Nephron progenitor cell (in vitro differentiated cells): ENCODE results near the gene RELT.

Source experiments
- DNase-seq: peaks from one replicate; pipeline ENCODE4 v3.0.0; 2021
- H3K27ac Mint-ChIP-seq: 2 replicates; pipeline ENCODE4 v1.8.0; 2021; ENCODE audit warnings: mild to moderate bottlenecking, moderate library complexity, mixed read lengths
- H3K27me3 Mint-ChIP-seq: 2 replicates; pipeline ENCODE4 v1.8.0; 2021; ENCODE audit warnings: mild to moderate bottlenecking, low read depth, mixed read lengths; ENCODE audit not compliant: poor library complexity
- H3K36me3 Mint-ChIP-seq: 2 replicates; pipeline ENCODE4 v1.8.0; 2021; ENCODE audit warnings: low read depth, mixed read lengths
- H3K4me1 Mint-ChIP-seq: 2 replicates; pipeline ENCODE4 v1.8.0; 2021; ENCODE audit warnings: mixed read lengths
- H3K4me3 Mint-ChIP-seq: 2 replicates; pipeline ENCODE4 v1.8.0; 2021; ENCODE audit warnings: mild to moderate bottlenecking, moderate library complexity, mixed read lengths
- H3K9me3 Mint-ChIP-seq: 2 replicates; pipeline ENCODE4 v1.8.0; 2021; ENCODE audit warnings: mild to moderate bottlenecking, moderate library complexity, mixed read lengths
- CTCF ChIP-seq: fragments of 200-600 bp; sonication (generic); IDR thresholded peaks from 2 replicates; pipeline ENCODE4 v1.5.0; 2021; ENCODE audit warnings: antibody characterized with exemption

RELT gene

GRCh38 chr11:73415854-73416615 is 39.8 kb downstream of the RELT start:
- DNase-seq: no peak
- no peaks in the 10 kb centered on the region for H3K9me3 Mint-ChIP-seq
- no peak overlapping the region for H3K4me3 Mint-ChIP-seq
- H3K27me3 Mint-ChIP-seq: peaks cover 3% of the 10 kb centered on the region
- H3K36me3 Mint-ChIP-seq: peaks cover 45% of the 10 kb centered on the region
- TF ChIP-seq CTCF: no peak
- H3K4me1 Mint-ChIP-seq: peaks cover 25% of the 10 kb centered on the region
- H3K27ac Mint-ChIP-seq: peak overlapping the region; percentile 50

- Mint-ChIP-seq H3K36me3 (peaks cover 40% of the 10 kb centered on the region), H3K4me3 (no peak overlapping the region), H3K4me1 (peaks cover 25% of the 10 kb centered on the region), H3K9me3 (no peaks in the 10 kb centered on the region), H3K27ac (peak overlapping the region; percentile 50), H3K27me3 (peaks cover 3% of the 10 kb centered on the region)
- no peak for DNase-seq
- TF ChIP-seq CTCF: no peak
Measured at GRCh38 chr11:73416786-73417185, 40.6 kb downstream of the RELT start.

GRCh38 chr11:73420136-73420535 is 43.9 kb downstream of the RELT start:
- DNase-seq: no peak
- Mint-ChIP-seq H3K27me3 (peaks cover 6% of the 10 kb centered on the region), H3K36me3 (peaks cover 36% of the 10 kb centered on the region), H3K9me3 (no peaks in the 10 kb centered on the region), H3K4me1 (peaks cover 15% of the 10 kb centered on the region), H3K4me3 (no peak overlapping the region), H3K27ac (no peak overlapping the region)
- no peak for TF ChIP-seq CTCF

- peaks cover 6% of the 10 kb centered on the region for H3K4me1 Mint-ChIP-seq
- no peaks in the 10 kb centered on the region for H3K9me3 Mint-ChIP-seq
- no peak overlapping the region for H3K4me3 Mint-ChIP-seq
- peaks cover 6% of the 10 kb centered on the region for H3K27me3 Mint-ChIP-seq
- no peak for TF ChIP-seq CTCF
- peaks cover 22% of the 10 kb centered on the region for H3K36me3 Mint-ChIP-seq
- no peak for DNase-seq
- H3K27ac Mint-ChIP-seq: no peak overlapping the region
Measured at GRCh38 chr11:73422886-73423285, 46.7 kb downstream of the RELT start.

GRCh38 chr11:73423506-73423905 is 47.3 kb downstream of the RELT start:
- Mint-ChIP-seq H3K36me3 (peaks cover 21% of the 10 kb centered on the region), H3K27ac (no peak overlapping the region)

More at GRCh38 chr11:73423506-73423905, 47.3 kb downstream of the RELT start:
- H3K27me3 Mint-ChIP-seq: peaks cover 3% of the 10 kb centered on the region
- DNase-seq: no peak
- TF ChIP-seq CTCF: no peak
- H3K9me3 Mint-ChIP-seq: no peaks in the 10 kb centered on the region
- peaks cover 13% of the 10 kb centered on the region for H3K4me1 Mint-ChIP-seq
- H3K4me3 Mint-ChIP-seq: no peak overlapping the region
